Left lung (tissue), 10 donors: Measurements from ENCODE around the gene STT3A. TPM values are rescaled to one million over a fixed set of nuclear protein-coding genes. Genes with fewer than 3 reads are reported as not detected.
A peak's percentile ranks its signal among the peaks of the same experiment; 100 is the strongest.

Source experiments
- ATAC-seq: fragments of 200-7000 bp; cut with Tn5 transposase; one replicate; pipeline ENCODE4 v1.9.1; 2020; ENCODE audit warnings: moderate library complexity
- DNase-seq, 4 donors: peaks; one replicate each; pipeline ENCODE4 v3.0.0-alpha.2; 2013 to 2020
- H3K27ac ChIP-seq, 2 donors: fragments of 200-600 bp; sonication (generic) in 1 of 2; one replicate each; pipeline versions ENCODE4 v1.5.0 to v1.8.0; 2020 to 2021
- H3K27me3 ChIP-seq, 2 donors: fragments of 200-600 bp; sonication (generic) in 1 of 2; one replicate each; pipeline versions ENCODE4 v1.5.0 to v1.8.0; 2020 to 2021
- H3K36me3 ChIP-seq, 2 donors: fragments of 200-600 bp; sonication (generic) in 1 of 2; one replicate each; pipeline versions ENCODE4 v1.5.0 to v1.8.0; 2020 to 2021
- H3K4me1 ChIP-seq, 2 donors: fragments of 200-600 bp; one replicate each; pipeline ENCODE4 v1.8.0; 2021
- H3K4me3 ChIP-seq, 2 donors: fragments of 200-600 bp; sonication (generic) in 1 of 2; one replicate each; pipeline versions ENCODE4 v1.5.0 to v1.8.0; 2020 to 2021; ENCODE audit warnings: mild to moderate bottlenecking in 1 of 2
- H3K9me3 ChIP-seq, 2 donors: fragments of 200-600 bp; sonication (generic) in 1 of 2; one replicate each; pipeline versions ENCODE4 v1.5.0 to v1.8.0; 2020 to 2021
- CTCF ChIP-seq, 2 donors: fragments of 200-600 bp; sonication (generic) in 1 of 2; IDR thresholded peaks; one replicate each; pipeline versions ENCODE4 v1.5.0 to v1.8.0; 2021; ENCODE audit warnings: antibody characterized with exemption in 2 of 2
- intact Hi-C, 2 donors: fragments of 100-400 bp; cut with DNase I; formaldehyde crosslinking; loops; one replicate each; pipeline versions ENCODE4 v1.11.2 to v1.14.2; 2022
- polyA plus RNA-seq, 6 donors: library from polyadenylated mRNA; unstranded; fragments of 120-200 nt; gene quantifications; one replicate each; pipeline ENCODE4 v1.2.1, GENCODE V29; 2013; ENCODE audit not compliant: insufficient read length in 6 of 6
- total RNA-seq, 2 donors: library from RNA; stranded (reverse); fragmentation: NEBNext Ultra II Directional; extraction: Animal tissue kit (Norgen Biotek cat#: 25700); gene quantifications; one replicate each; pipeline ENCODE4 v1.2.1, GENCODE V29; 2021
- donor health status: DM: no; HTN: yes; CAD: no.
- donor health status: DM: no; HTN: no; CAD: no.

STT3A gene
- total and polyA plus RNA-seq, 8 donors = 153 to 210 (median 192) TPM

GRCh38 chr11:125625630-125626287, 33.1 kb downstream of the STT3A start:
- peak; percentile 90 to 94 (median 93) for DNase-seq
- no peak for TF ChIP-seq CTCF (IDR thresholded peaks at IDR 0.05)
- Histone ChIP-seq H3K36me3 (peaks cover 0 to 18% of the 10 kb centered on the region in 2 donors), H3K27ac (peak overlapping the region; percentile 94 to 96), H3K4me1 (peaks cover 10 to 21% of the 10 kb centered on the region in 2 donors), H3K27me3 (no peaks in the 10 kb centered on the region), H3K4me3 (peak overlapping the region; percentile 71 to 73), H3K9me3 (no peaks in the 10 kb centered on the region)
- intact Hi-C loops = no loop called here
- ATAC-seq = peak; percentile 94

- H3K9me3 ChIP-seq = no peaks in the 10 kb centered on the region
- peaks cover 0 to 12% of the 10 kb centered on the region in 2 donors for H3K36me3 ChIP-seq
- peak overlapping the region; percentile 94 to 96 for H3K27ac ChIP-seq
- DNase-seq (peak in 2 of 4 donors; percentile 16 to 67), ATAC-seq (peak; percentile 31)
- intact Hi-C loops = no loop called here
- H3K4me1 ChIP-seq = peaks cover 10 to 21% of the 10 kb centered on the region in 2 donors
- H3K27me3 ChIP-seq = no peaks in the 10 kb centered on the region
- peak overlapping the region; percentile 71 to 73 for H3K4me3 ChIP-seq
- no peak for TF ChIP-seq CTCF (IDR thresholded peaks at IDR 0.05)
Observed at GRCh38 chr11:125626288-125626950, 33.8 kb downstream of the STT3A start.

GRCh38 chr11:125627236-125627910, 34.7 kb downstream of the STT3A start:
- intact Hi-C loops = no loop called here
- no peaks in the 10 kb centered on the region for H3K9me3 ChIP-seq
- no peak overlapping the region for H3K27ac ChIP-seq
- H3K36me3 ChIP-seq = peaks cover 0 to 4% of the 10 kb centered on the region in 2 donors
- no peak overlapping the region for H3K4me3 ChIP-seq
- TF ChIP-seq CTCF (IDR thresholded peaks at IDR 0.05) = no peak
- H3K27me3 ChIP-seq = no peaks in the 10 kb centered on the region
- H3K4me1 ChIP-seq = peaks cover 10 to 21% of the 10 kb centered on the region in 2 donors
- DNase-seq = no peak
- ATAC-seq = no peak

GRCh38 chr11:125637840-125638239, 45.2 kb downstream of the STT3A start:
- intact Hi-C loops = no loop called here
- Histone ChIP-seq H3K27ac (no peak overlapping the region), H3K27me3 (no peaks in the 10 kb centered on the region), H3K9me3 (no peaks in the 10 kb centered on the region), H3K4me3 (no peak overlapping the region), H3K36me3 (peaks cover 2 to 23% of the 10 kb centered on the region in 2 donors), H3K4me1 (no peaks in the 10 kb centered on the region)
- no peak for DNase-seq
- no peak for ATAC-seq
- TF ChIP-seq CTCF (IDR thresholded peaks at IDR 0.05) = no peak

GRCh38 chr11:125638315-125638714, 45.7 kb downstream of the STT3A start:
- intact Hi-C loops = no loop called here
- no peak overlapping the region for H3K27ac ChIP-seq
- no peaks in the 10 kb centered on the region for H3K27me3 ChIP-seq
- no peak for DNase-seq
- no peaks in the 10 kb centered on the region for H3K9me3 ChIP-seq
- no peak for TF ChIP-seq CTCF (IDR thresholded peaks at IDR 0.05)
- H3K4me3 ChIP-seq = no peak overlapping the region
- no peak for ATAC-seq
- peaks cover 2 to 21% of the 10 kb centered on the region in 2 donors for H3K36me3 ChIP-seq
- H3K4me1 ChIP-seq = no peaks in the 10 kb centered on the region
